ENCODE measurements around the gene WDR7.

The WDR7 gene

GRCh38 chr18:56650944-56651770, at the start of gene WDR7:
Gene WDR7 (plus strand): TSS chr18:56651359. CDS start chr18:56672516, 21,157 bp downstream.
- peak; percentile 26 for TF ChIP-seq MAX (IDR thresholded peaks at IDR 0.05)
- no peak for TF ChIP-seq TEAD4 (IDR thresholded peaks at IDR 0.05)
- peak; percentile 98 for TF ChIP-seq EGR1 (IDR thresholded peaks at IDR 0.05)
- peak; percentile 79 for TF ChIP-seq TAF1 (IDR thresholded peaks at IDR 0.05; ENCODE audit: low read depth)
- peak; percentile 87 for TF ChIP-seq USF1 (IDR thresholded peaks at IDR 0.05)
- TF ChIP-seq EP300 (IDR thresholded peaks at IDR 0.05; ENCODE audit: borderline replicate concordance), result no peak
- TF ChIP-seq NFIC (IDR thresholded peaks at IDR 0.05), result peak; percentile 17; the same call in 1 of the 2 replicates
- TF ChIP-seq CEBPB (IDR thresholded peaks at IDR 0.05), result peak; percentile 90
- TF ChIP-seq RAD21 (IDR thresholded peaks at IDR 0.05; ENCODE audit: low read depth), result no peak
- TF ChIP-seq YY1 (IDR thresholded peaks at IDR 0.05; ENCODE audit: low read depth), result peak; percentile 99

- no peak for TF ChIP-seq TCF12 (IDR thresholded peaks at IDR 0.05; ENCODE audit: low read depth)
- no peak for TF ChIP-seq TEAD4 (IDR thresholded peaks at IDR 0.05)
- no peak for TF ChIP-seq MAX (IDR thresholded peaks at IDR 0.05)
- TF ChIP-seq FOXM1 (IDR thresholded peaks at IDR 0.05; ENCODE audit: borderline replicate concordance, low read depth), result no peak
- TF ChIP-seq EGR1 (IDR thresholded peaks at IDR 0.05), result no peak
- no peak for TF ChIP-seq NFIC (IDR thresholded peaks at IDR 0.05)
- TF ChIP-seq ZBTB7A (IDR thresholded peaks at IDR 0.05; ENCODE audit: low read depth), result no peak
- TF ChIP-seq YY1 (IDR thresholded peaks at IDR 0.05; ENCODE audit: low read depth), result no peak
- no peak for TF ChIP-seq CEBPB (IDR thresholded peaks at IDR 0.05)
- TF ChIP-seq TAF1 (IDR thresholded peaks at IDR 0.05; ENCODE audit: low read depth), result no peak
- no peak for TF ChIP-seq RAD21 (IDR thresholded peaks at IDR 0.05; ENCODE audit: low read depth)
- TF ChIP-seq CREB1 (IDR thresholded peaks at IDR 0.05; ENCODE audit: low read depth), result no peak
- no peak for TF ChIP-seq REST (IDR thresholded peaks at IDR 0.05; ENCODE audit: low read depth)
- TF ChIP-seq USF1 (IDR thresholded peaks at IDR 0.05), result no peak
- TF ChIP-seq EP300 (IDR thresholded peaks at IDR 0.05; ENCODE audit: borderline replicate concordance), result no peak
Measured at GRCh38 chr18:56606618-56607017, 44.5 kb upstream of the WDR7 start.

GRCh38 chr18:56615738-56616520, 35.2 kb upstream of the WDR7 start:
- no peak for TF ChIP-seq NFIC (IDR thresholded peaks at IDR 0.05)
- TF ChIP-seq CEBPB (IDR thresholded peaks at IDR 0.05), result no peak
- no peak for TF ChIP-seq TCF12 (IDR thresholded peaks at IDR 0.05; ENCODE audit: low read depth)
- TF ChIP-seq EP300 (IDR thresholded peaks at IDR 0.05; ENCODE audit: borderline replicate concordance), result no peak
- TF ChIP-seq TEAD4 (IDR thresholded peaks at IDR 0.05), result no peak
- no peak for TF ChIP-seq MAX (IDR thresholded peaks at IDR 0.05)
- no peak for TF ChIP-seq YY1 (IDR thresholded peaks at IDR 0.05; ENCODE audit: low read depth)
- no peak for TF ChIP-seq CREB1 (IDR thresholded peaks at IDR 0.05; ENCODE audit: low read depth)
- no peak for TF ChIP-seq ZBTB7A (IDR thresholded peaks at IDR 0.05; ENCODE audit: low read depth)
- no peak for TF ChIP-seq USF1 (IDR thresholded peaks at IDR 0.05)
- no peak for TF ChIP-seq FOXM1 (IDR thresholded peaks at IDR 0.05; ENCODE audit: borderline replicate concordance, low read depth)
- no peak for TF ChIP-seq TAF1 (IDR thresholded peaks at IDR 0.05; ENCODE audit: low read depth)
- TF ChIP-seq RAD21 (IDR thresholded peaks at IDR 0.05; ENCODE audit: low read depth), result no peak

- TF ChIP-seq ZBTB7A (IDR thresholded peaks at IDR 0.05; ENCODE audit: low read depth) (no peak), YY1 (IDR thresholded peaks at IDR 0.05; ENCODE audit: low read depth) (no peak), RAD21 (IDR thresholded peaks at IDR 0.05; ENCODE audit: low read depth) (no peak), TEAD4 (IDR thresholded peaks at IDR 0.05) (no peak), USF1 (IDR thresholded peaks at IDR 0.05) (no peak), EGR1 (IDR thresholded peaks at IDR 0.05) (no peak)
Measured at GRCh38 chr18:56627991-56628390, 23.2 kb upstream of the WDR7 start.
